ENCODE data around the gene LBR.

Gene LBR

GRCh38 chr1:225415967-225416745, 11.7 kb downstream of the LBR start:
- no peak for ATAC-seq
- no peak for TF ChIP-seq ZC3H10 (CRISPR knock-in tag; IDR thresholded peaks at IDR 0.05)
- no peak for TF ChIP-seq ZNF70 (CRISPR knock-in tag; IDR thresholded peaks at IDR 0.05)
- TF ChIP-seq, protein P1, sequence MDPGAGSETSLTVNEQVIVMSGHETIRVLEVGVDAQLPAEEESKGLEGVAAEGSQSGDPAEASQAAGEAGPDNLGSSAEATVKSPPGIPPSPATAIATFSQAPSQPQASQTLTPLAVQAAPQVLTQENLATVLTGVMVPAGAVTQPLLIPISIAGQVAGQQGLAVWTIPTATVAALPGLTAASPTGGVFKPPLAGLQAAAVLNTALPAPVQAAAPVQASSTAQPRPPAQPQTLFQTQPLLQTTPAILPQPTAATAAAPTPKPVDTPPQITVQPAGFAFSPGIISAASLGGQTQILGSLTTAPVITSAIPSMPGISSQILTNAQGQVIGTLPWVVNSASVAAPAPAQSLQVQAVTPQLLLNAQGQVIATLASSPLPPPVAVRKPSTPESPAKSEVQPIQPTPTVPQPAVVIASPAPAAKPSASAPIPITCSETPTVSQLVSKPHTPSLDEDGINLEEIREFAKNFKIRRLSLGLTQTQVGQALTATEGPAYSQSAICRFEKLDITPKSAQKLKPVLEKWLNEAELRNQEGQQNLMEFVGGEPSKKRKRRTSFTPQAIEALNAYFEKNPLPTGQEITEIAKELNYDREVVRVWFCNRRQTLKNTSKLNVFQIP (CRISPR knock-in tag; IDR thresholded peaks at IDR 0.05; ENCODE audit: borderline replicate concordance, low read depth) = no peak
- TF ChIP-seq, protein P2, sequence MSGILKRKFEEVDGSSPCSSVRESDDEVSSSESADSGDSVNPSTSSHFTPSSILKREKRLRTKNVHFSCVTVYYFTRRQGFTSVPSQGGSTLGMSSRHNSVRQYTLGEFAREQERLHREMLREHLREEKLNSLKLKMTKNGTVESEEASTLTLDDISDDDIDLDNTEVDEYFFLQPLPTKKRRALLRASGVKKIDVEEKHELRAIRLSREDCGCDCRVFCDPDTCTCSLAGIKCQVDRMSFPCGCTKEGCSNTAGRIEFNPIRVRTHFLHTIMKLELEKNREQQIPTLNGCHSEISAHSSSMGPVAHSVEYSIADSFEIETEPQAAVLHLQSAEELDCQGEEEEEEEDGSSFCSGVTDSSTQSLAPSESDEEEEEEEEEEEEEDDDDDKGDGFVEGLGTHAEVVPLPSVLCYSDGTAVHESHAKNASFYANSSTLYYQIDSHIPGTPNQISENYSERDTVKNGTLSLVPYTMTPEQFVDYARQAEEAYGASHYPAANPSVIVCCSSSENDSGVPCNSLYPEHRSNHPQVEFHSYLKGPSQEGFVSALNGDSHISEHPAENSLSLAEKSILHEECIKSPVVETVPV (CRISPR knock-in tag; IDR thresholded peaks at IDR 0.05) = no peak
- no peak for TF ChIP-seq RARB (CRISPR knock-in tag; IDR thresholded peaks at IDR 0.05)
- TF ChIP-seq TSHZ2 (CRISPR knock-in tag; IDR thresholded peaks at IDR 0.05) = no peak
- no peak for TF ChIP-seq PATZ1 (CRISPR knock-in tag; IDR thresholded peaks at IDR 0.05; ENCODE audit: borderline replicate concordance)
- TF ChIP-seq CSDC2 (CRISPR knock-in tag; IDR thresholded peaks at IDR 0.05) = no peak
- TF ChIP-seq ZFP3 (CRISPR knock-in tag; IDR thresholded peaks at IDR 0.05) = no peak
- TF ChIP-seq TOX (CRISPR knock-in tag; IDR thresholded peaks at IDR 0.05; ENCODE audit: borderline replicate concordance) = no peak
- no peak for TF ChIP-seq PPARA (CRISPR knock-in tag; IDR thresholded peaks at IDR 0.05; ENCODE audit: borderline replicate concordance)
- no peak for TF ChIP-seq GLIS3 (CRISPR knock-in tag; IDR thresholded peaks at IDR 0.05)
- no peak for TF ChIP-seq ZFP30 (CRISPR knock-in tag; IDR thresholded peaks at IDR 0.05)
- TF ChIP-seq BACH2 (CRISPR knock-in tag; IDR thresholded peaks at IDR 0.05; ENCODE audit: borderline replicate concordance) = no peak
- TF ChIP-seq ZNF565 (CRISPR knock-in tag; conservative IDR thresholded peaks at IDR 0.05; ENCODE audit: low read depth) = no peak

DNA sequence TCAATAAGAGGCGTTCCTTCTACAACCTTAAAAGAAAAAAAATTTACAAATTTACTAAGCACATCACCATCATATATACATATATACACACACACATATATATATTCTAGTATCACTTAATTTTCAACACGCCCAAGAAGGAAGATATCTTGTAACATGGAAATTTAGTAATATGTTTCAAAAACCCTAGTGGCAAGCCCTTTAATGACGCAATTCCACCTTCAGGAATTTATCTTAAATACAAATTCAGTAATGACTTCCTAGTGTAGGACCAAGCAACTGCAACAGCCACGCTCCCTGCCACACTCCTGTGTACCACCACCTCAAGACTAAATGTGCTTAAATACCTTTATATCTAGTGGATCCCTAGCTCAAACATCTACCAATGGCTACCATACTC, 12.5 kb downstream of the LBR start:
- TF ChIP-seq RARB (CRISPR knock-in tag; IDR thresholded peaks at IDR 0.05) (no peak), TSHZ2 (CRISPR knock-in tag; IDR thresholded peaks at IDR 0.05) (no peak), CREB5 (CRISPR knock-in tag; IDR thresholded peaks at IDR 0.05; ENCODE audit: low read depth) (no peak), ISL1 (CRISPR knock-in tag; IDR thresholded peaks at IDR 0.05) (no peak), ESRRG (CRISPR knock-in tag; IDR thresholded peaks at IDR 0.05) (no peak), ZNF8 (CRISPR knock-in tag; IDR thresholded peaks at IDR 0.05) (no peak), ZC3H10 (CRISPR knock-in tag; IDR thresholded peaks at IDR 0.05) (no peak), ZNF565 (CRISPR knock-in tag; conservative IDR thresholded peaks at IDR 0.05; ENCODE audit: low read depth) (no peak), SNAI2 (CRISPR knock-in tag; IDR thresholded peaks at IDR 0.05) (no peak), ZFP30 (CRISPR knock-in tag; IDR thresholded peaks at IDR 0.05) (no peak), ZFP3 (CRISPR knock-in tag; IDR thresholded peaks at IDR 0.05) (no peak), CSDC2 (CRISPR knock-in tag; IDR thresholded peaks at IDR 0.05) (no peak), TCF4 (CRISPR knock-in tag; IDR thresholded peaks at IDR 0.05; ENCODE audit: borderline replicate concordance) (no peak), OSR1 (CRISPR knock-in tag; IDR thresholded peaks at IDR 0.05) (no peak), BACH2 (CRISPR knock-in tag; IDR thresholded peaks at IDR 0.05; ENCODE audit: borderline replicate concordance) (no peak)
- TF ChIP-seq, protein P1 (CRISPR knock-in tag; IDR thresholded peaks at IDR 0.05; ENCODE audit: borderline replicate concordance, low read depth) = no peak
- ATAC-seq = no peak
